ENCODE results near the gene LTBP3. TPM values are rescaled to one million over a fixed set of nuclear protein-coding genes. Genes with fewer than 3 reads are reported as not detected.

The LTBP3 gene
- total and polyA plus RNA-seq, 10 donors = 20.6 to 137 (median 87.5) TPM

DNA sequence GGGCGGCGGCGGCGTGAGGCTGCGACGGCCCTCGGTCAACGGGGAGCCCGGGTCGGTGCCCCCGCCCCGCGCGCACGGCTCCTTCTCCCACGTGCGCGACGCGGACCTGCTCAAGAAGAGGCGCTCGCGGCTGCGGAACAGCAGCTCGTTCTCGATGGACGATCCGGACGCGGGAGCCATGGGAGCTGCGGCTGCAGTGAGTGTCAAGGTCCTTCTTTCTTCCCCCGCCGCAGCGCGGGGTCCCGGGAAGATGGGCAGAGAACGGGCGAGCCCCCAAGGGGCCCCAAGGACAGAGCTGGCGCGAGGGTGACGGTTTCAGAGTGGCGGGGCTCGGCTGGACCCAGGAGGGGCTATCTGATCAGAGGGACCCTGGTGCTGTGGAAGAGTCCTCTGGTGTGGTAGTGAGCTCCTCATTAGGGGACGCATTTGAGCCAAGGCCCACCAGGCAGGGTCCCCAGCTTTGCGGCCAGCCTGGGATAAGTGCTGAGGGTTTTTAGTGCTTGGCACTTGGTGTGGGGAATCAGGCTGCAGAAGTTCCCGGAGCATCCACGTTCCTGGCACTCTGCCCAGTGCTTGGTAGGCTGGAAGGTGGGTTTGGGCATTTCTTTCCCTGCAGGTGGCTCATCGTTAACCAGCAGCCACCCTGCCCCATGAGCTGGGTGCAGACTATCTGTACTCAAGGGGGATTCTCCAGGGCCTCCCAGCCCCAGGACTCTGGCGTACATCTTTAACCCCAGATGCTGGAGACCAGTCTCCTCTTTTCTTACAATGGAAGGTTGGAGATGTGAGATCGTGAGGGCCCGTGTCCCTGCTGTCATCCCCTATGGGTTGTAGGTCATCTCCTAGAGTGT, 27.5 kb upstream of the LTBP3 start:
- 86 to 90% (median 87%) methylated on average over 33 to 51 of the region's 51 CpGs for WGBS, 5 donors
- DNase-seq = no peak
- Histone ChIP-seq H3K9me3 (no peaks in the 10 kb centered on the region), H3K27me3 (replicated peaks in 1 of 7) (no peaks in the 10 kb centered on the region), H3K36me3 (peaks cover 3 to 92% (median 65%) of the 10 kb centered on the region in 6 donors), H3K27ac (peak overlapping the region in 6 of 8 donors; percentile 65 to 92 (median 85)), H3K4me3 (no peak overlapping the region), H3K4me1 (peaks cover 48 to 97% (median 63%) of the 10 kb centered on the region in 6 donors)
- intact Hi-C loops (cut with DNase I; ENCODE audit: low total_unique reads) = loop anchor here (5.0 kb wide), 1 partner anchor 43 kb away; no protein-coding TSS in a partner anchor
- TF ChIP-seq, protein P1, sequence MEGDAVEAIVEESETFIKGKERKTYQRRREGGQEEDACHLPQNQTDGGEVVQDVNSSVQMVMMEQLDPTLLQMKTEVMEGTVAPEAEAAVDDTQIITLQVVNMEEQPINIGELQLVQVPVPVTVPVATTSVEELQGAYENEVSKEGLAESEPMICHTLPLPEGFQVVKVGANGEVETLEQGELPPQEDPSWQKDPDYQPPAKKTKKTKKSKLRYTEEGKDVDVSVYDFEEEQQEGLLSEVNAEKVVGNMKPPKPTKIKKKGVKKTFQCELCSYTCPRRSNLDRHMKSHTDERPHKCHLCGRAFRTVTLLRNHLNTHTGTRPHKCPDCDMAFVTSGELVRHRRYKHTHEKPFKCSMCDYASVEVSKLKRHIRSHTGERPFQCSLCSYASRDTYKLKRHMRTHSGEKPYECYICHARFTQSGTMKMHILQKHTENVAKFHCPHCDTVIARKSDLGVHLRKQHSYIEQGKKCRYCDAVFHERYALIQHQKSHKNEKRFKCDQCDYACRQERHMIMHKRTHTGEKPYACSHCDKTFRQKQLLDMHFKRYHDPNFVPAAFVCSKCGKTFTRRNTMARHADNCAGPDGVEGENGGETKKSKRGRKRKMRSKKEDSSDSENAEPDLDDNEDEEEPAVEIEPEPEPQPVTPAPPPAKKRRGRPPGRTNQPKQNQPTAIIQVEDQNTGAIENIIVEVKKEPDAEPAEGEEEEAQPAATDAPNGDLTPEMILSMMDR (IDR thresholded peaks at IDR 0.05 in 8 of 11, conservative IDR thresholded peaks at IDR 0.05 in 3 of 11) = no peak
- TF ChIP-seq POLR2AphosphoS5 (IDR thresholded peaks at IDR 0.05) = peak in 1 of 3 donors; percentile 43
- no peak for TF ChIP-seq POLR2A (IDR thresholded peaks at IDR 0.05)

DNA sequence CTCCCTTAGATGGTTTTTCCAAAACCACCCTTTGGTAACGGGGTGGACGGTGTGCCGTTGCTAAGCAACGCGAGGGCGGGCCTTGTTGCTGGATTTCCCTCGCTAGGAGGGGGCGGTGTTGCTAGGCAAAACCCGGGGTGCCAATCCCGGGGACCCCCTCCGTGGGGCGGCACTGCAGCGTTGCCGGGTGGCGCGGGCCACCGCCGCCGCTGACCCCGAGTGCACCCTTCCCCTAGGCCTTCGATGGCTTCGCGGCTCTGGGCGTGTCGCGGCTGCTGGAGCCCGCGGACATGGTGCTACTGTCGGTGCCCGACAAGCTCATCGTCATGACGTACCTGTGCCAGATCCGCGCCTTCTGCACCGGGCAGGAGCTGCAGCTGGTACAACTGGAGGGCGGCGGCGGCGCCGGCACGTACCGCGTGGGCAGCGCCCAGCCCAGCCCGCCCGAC, 26.6 kb upstream of the LTBP3 start:
- WGBS, 5 donors = 88 to 93% (median 89%) methylated on average over 9 to 46 of the region's 46 CpGs
- intact Hi-C loops (cut with DNase I; ENCODE audit: low total_unique reads) = loop anchor here (5.0 kb wide), 1 partner anchor 42 kb away; no protein-coding TSS in a partner anchor
- DNase-seq = no peak
- Histone ChIP-seq H3K27me3 (replicated peaks in 1 of 7) (no peaks in the 10 kb centered on the region), H3K4me1 (peaks cover 43 to 97% (median 54%) of the 10 kb centered on the region in 6 donors), H3K27ac (peak overlapping the region in 2 of 8 donors; percentile 30 to 93), H3K36me3 (peaks cover 4 to 92% (median 65%) of the 10 kb centered on the region in 6 donors), H3K9me3 (no peaks in the 10 kb centered on the region), H3K4me3 (no peak overlapping the region)
- TF ChIP-seq POLR2A (IDR thresholded peaks at IDR 0.05) = no peak
- TF ChIP-seq POLR2AphosphoS5 (IDR thresholded peaks at IDR 0.05) = peak in 1 of 3 donors; percentile 56
- TF ChIP-seq, protein P1 (IDR thresholded peaks at IDR 0.05 in 8 of 11, conservative IDR thresholded peaks at IDR 0.05 in 3 of 11) = no peak

DNA sequence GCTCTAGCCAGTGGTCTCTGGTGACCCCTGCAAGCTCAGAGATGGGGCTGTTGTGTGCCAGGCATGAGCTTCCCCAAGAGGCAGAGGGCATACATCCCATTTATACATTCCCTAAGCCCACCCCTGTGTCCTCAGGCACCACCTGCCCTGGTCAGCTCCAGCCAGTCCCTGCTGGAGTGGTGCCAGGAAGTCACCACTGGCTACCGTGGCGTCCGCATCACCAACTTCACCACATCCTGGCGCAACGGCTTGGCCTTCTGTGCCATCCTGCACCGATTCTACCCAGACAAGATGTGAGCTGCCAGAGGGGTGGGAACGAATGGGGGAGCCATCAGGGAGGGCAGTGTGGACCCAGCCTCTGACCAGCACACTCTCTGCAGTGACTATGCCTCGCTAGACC, 25.9 kb upstream of the LTBP3 start:
- DNase-seq = no peak
- Histone ChIP-seq H3K4me1 (peaks cover 36 to 97% (median 52%) of the 10 kb centered on the region in 6 donors), H3K36me3 (peaks cover 4 to 92% (median 69%) of the 10 kb centered on the region in 6 donors), H3K4me3 (no peak overlapping the region), H3K27me3 (replicated peaks in 1 of 7) (no peaks in the 10 kb centered on the region), H3K9me3 (no peaks in the 10 kb centered on the region), H3K27ac (peak overlapping the region in 3 of 8 donors; percentile 21 to 93 (median 50))
- TF ChIP-seq, protein P1 (IDR thresholded peaks at IDR 0.05 in 8 of 11, conservative IDR thresholded peaks at IDR 0.05 in 3 of 11) = no peak
- peak; percentile 46 to 64 (median 48) for TF ChIP-seq POLR2AphosphoS5 (IDR thresholded peaks at IDR 0.05)
- WGBS, 5 donors = 53 to 94% (median 65%) methylated on average over 2 to 8 of the region's 8 CpGs
- intact Hi-C loops (cut with DNase I; ENCODE audit: low total_unique reads) = no loop called here

DNA sequence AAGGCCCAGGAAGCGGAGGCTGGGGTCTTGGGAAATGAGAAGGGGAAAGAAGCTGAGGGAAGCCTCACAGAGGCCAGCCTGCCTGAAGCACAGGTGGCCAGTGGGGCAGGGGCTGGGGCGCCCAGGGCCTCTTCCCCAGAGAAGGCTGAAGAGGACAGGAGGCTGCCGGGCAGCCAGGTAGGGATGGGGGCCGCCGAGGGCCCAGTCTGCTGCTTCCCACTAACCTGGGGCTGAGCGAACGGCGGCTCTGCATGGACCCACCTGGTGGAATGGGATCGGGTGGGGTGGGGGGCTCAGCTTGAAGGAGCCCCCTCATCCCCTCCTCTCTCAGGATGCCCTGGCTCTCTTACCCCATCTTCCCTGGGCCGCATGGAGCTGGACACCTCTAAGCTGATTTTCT, 25.4 kb upstream of the LTBP3 start:
- Histone ChIP-seq H3K4me1 (peaks cover 31 to 97% (median 50%) of the 10 kb centered on the region in 6 donors), H3K36me3 (peaks cover 4 to 92% (median 69%) of the 10 kb centered on the region in 6 donors), H3K27ac (peak overlapping the region in 5 of 8 donors; percentile 1 to 93 (median 21)), H3K9me3 (no peaks in the 10 kb centered on the region), H3K27me3 (replicated peaks in 1 of 7) (no peaks in the 10 kb centered on the region), H3K4me3 (no peak overlapping the region)
- 76 to 98% (median 91%) methylated on average over 4 to 10 of the region's 10 CpGs for WGBS, 5 donors
- peak in 1 of 3 donors; percentile 17 for TF ChIP-seq POLR2AphosphoS5 (IDR thresholded peaks at IDR 0.05)
- TF ChIP-seq, protein P1 (IDR thresholded peaks at IDR 0.05 in 8 of 11, conservative IDR thresholded peaks at IDR 0.05 in 3 of 11) = no peak
- no peak for DNase-seq
- intact Hi-C loops (cut with DNase I; ENCODE audit: low total_unique reads) = no loop called here

Measured in spleen (tissue), 11 donors.